Progenitor cell of endocrine pancreas (in vitro differentiated cells): ENCODE results near the gene DIP2C. TPM values are rescaled to one million over a fixed set of nuclear protein-coding genes. Genes with fewer than 3 reads are reported as not detected.

Source experiments
- DNase-seq: peaks from one replicate; pipeline ENCODE4 v3.0.0; 2021; ENCODE audit warnings: low spot score; ENCODE audit not compliant: unreplicated experiment
- H3K27ac Mint-ChIP-seq: 2 replicates; pipeline ENCODE4 v1.8.0; 2021; ENCODE audit warnings: mild to moderate bottlenecking, moderate library complexity, mixed read lengths
- H3K27me3 Mint-ChIP-seq: 2 replicates; pipeline ENCODE4 v1.8.0; 2021; ENCODE audit warnings: mixed read lengths
- H3K36me3 Mint-ChIP-seq: 2 replicates; pipeline ENCODE4 v1.8.0; 2022; ENCODE audit warnings: mixed read lengths; ENCODE audit not compliant: insufficient read depth
- H3K4me1 Mint-ChIP-seq: 2 replicates; pipeline ENCODE4 v1.8.0; 2021; ENCODE audit warnings: low read depth, mixed read lengths
- H3K4me3 Mint-ChIP-seq: 2 replicates; pipeline ENCODE4 v1.8.0; 2021; ENCODE audit warnings: low read depth, mild to moderate bottlenecking, moderate library complexity, mixed read lengths
- H3K9me3 Mint-ChIP-seq: 2 replicates; pipeline ENCODE4 v1.8.0; 2021; ENCODE audit warnings: low read depth, mixed read lengths
- CTCF ChIP-seq: fragments of 200-600 bp; sonication (generic); IDR thresholded peaks from one replicate; pipeline ENCODE4 v1.5.0; 2021; ENCODE audit warnings: antibody characterized with exemption, mild to moderate bottlenecking; ENCODE audit not compliant: unreplicated experiment
- total RNA-seq: library from RNA; stranded (reverse); gene quantifications from 2 replicates; pipeline ENCODE4 v1.2.1, GENCODE V29; 2021

DIP2C gene
- total RNA-seq, 1 donor from 2014 or later: 27.2 TPM

- H3K27me3 Mint-ChIP-seq: no peaks in the 10 kb centered on the region
- H3K9me3 Mint-ChIP-seq: peaks cover 5% of the 10 kb centered on the region
- no peak for TF ChIP-seq CTCF
- H3K4me1 Mint-ChIP-seq: peaks cover 24% of the 10 kb centered on the region
- peaks cover 7% of the 10 kb centered on the region for H3K36me3 Mint-ChIP-seq
- no peak overlapping the region for H3K4me3 Mint-ChIP-seq
- DNase-seq: no peak
- H3K27ac Mint-ChIP-seq: no peak overlapping the region
Measured at GRCh38 chr10:646118-646524, 43.3 kb downstream of the DIP2C start.

- Mint-ChIP-seq H3K27me3 (no peaks in the 10 kb centered on the region), H3K4me3 (no peak overlapping the region), H3K9me3 (peaks cover 5% of the 10 kb centered on the region), H3K4me1 (peaks cover 13% of the 10 kb centered on the region), H3K36me3 (peaks cover 7% of the 10 kb centered on the region), H3K27ac (no peak overlapping the region)
- DNase-seq: no peak
- TF ChIP-seq CTCF: no peak
Measured at GRCh38 chr10:644943-645334, 44.5 kb downstream of the DIP2C start.

- Mint-ChIP-seq H3K36me3 (peaks cover 7% of the 10 kb centered on the region), H3K27ac (peak overlapping the region; percentile 88), H3K4me3 (no peak overlapping the region), H3K4me1 (peaks cover 7% of the 10 kb centered on the region), H3K9me3 (peaks cover 5% of the 10 kb centered on the region), H3K27me3 (no peaks in the 10 kb centered on the region)
- no peak for DNase-seq
- no peak for TF ChIP-seq CTCF
Measured at GRCh38 chr10:644076-644942, 45.2 kb downstream of the DIP2C start.

- no peak for TF ChIP-seq CTCF
- peaks cover 7% of the 10 kb centered on the region for H3K36me3 Mint-ChIP-seq
- peak overlapping the region; percentile 82 for H3K27ac Mint-ChIP-seq
- no peak for DNase-seq
- no peak overlapping the region for H3K4me3 Mint-ChIP-seq
- peaks cover 14% of the 10 kb centered on the region for H3K4me1 Mint-ChIP-seq
- peaks cover 5% of the 10 kb centered on the region for H3K9me3 Mint-ChIP-seq
- no peaks in the 10 kb centered on the region for H3K27me3 Mint-ChIP-seq
Measured at GRCh38 chr10:642186-642890, 47.1 kb downstream of the DIP2C start.

GRCh38 chr10:641149-642010, 48.1 kb downstream of the DIP2C start:
- H3K4me3 Mint-ChIP-seq: no peak overlapping the region
- no peak for TF ChIP-seq CTCF
- H3K27me3 Mint-ChIP-seq: no peaks in the 10 kb centered on the region
- H3K4me1 Mint-ChIP-seq: peaks cover 18% of the 10 kb centered on the region
- peaks cover 5% of the 10 kb centered on the region for H3K9me3 Mint-ChIP-seq
- H3K27ac Mint-ChIP-seq: no peak overlapping the region
- peaks cover 7% of the 10 kb centered on the region for H3K36me3 Mint-ChIP-seq
- DNase-seq: no peak
